Fibroblast of lung (primary cell): Measurements from ENCODE around the gene OSBP2. TPM values are rescaled to one million over a fixed set of nuclear protein-coding genes. Genes with fewer than 3 reads are reported as not detected.

ENCODE experiments used
- DNase-seq, 2 donors: peaks; one replicate each; pipeline versions ENCODE4 v3.0.0 to v3.0.0-alpha.2; 2010; ENCODE audit warnings: low read depth in 2 of 2
- H2AFZ ChIP-seq: 2 replicates; pipeline ENCODE4 v1.5.1; 2012; ENCODE audit warnings: low read length, control low read depth, inconsistent platforms
- H3K27ac ChIP-seq: 2 replicates; pipeline ENCODE4 v1.5.1; 2011; ENCODE audit warnings: low read length, control low read depth; ENCODE audit not compliant: insufficient read depth
- H3K27me3 ChIP-seq: 2 replicates; pipeline ENCODE4 v1.5.1; 2011; ENCODE audit warnings: mild to moderate bottlenecking, low read length; ENCODE audit not compliant: control insufficient read depth, insufficient read depth
- H3K36me3 ChIP-seq: 2 replicates; pipeline ENCODE4 v1.5.1; 2011; ENCODE audit warnings: low read length; ENCODE audit not compliant: control insufficient read depth, insufficient read depth
- H3K4me1 ChIP-seq: 2 replicates; pipeline ENCODE4 v1.5.1; 2011; ENCODE audit warnings: low read length; ENCODE audit not compliant: control insufficient read depth, insufficient read depth; ENCODE audit errors: extremely low read depth
- H3K4me2 ChIP-seq: 2 replicates; pipeline ENCODE4 v1.5.1; 2011; ENCODE audit warnings: low read length, control low read depth; ENCODE audit not compliant: insufficient read depth; ENCODE audit errors: extremely low read depth
- H3K4me3 ChIP-seq, 4 experiments: fragments of 200-600 bp in 1 of 4; sonication (generic) in 1 of 4; replicated peaks in 1 of 4; 2 replicates each; pipeline ENCODE4 v1.5.1; 2011 to 2016; ENCODE audit warnings: low read length in 4 of 4, low read depth in 3 of 4, mild to moderate bottlenecking in 3 of 4, control low read depth in 2 of 4, inconsistent platforms in 1 of 4, mixed read lengths in 1 of 4; ENCODE audit not compliant: insufficient read depth in 1 of 4; ENCODE audit errors: control extremely low read depth in 1 of 4
- H3K79me2 ChIP-seq: 2 replicates; pipeline ENCODE4 v1.5.1; 2012; ENCODE audit warnings: mild to moderate bottlenecking, low read length, inconsistent platforms; ENCODE audit not compliant: control insufficient read depth, insufficient read depth
- H3K9ac ChIP-seq: 2 replicates; pipeline ENCODE4 v1.5.1; 2011; ENCODE audit warnings: mild to moderate bottlenecking, low read length, control low read depth; ENCODE audit not compliant: insufficient read depth
- H3K9me3 ChIP-seq: 2 replicates; pipeline ENCODE4 v1.5.1; 2012; ENCODE audit warnings: low read depth, low read length; ENCODE audit not compliant: control insufficient read depth, insufficient read depth
- H4K20me1 ChIP-seq: 2 replicates; pipeline ENCODE4 v1.5.1; 2011; ENCODE audit warnings: low read length; ENCODE audit not compliant: control insufficient read depth, insufficient read depth; ENCODE audit errors: extremely low read depth
- EZH2 ChIP-seq: IDR thresholded peaks from 2 replicates; pipeline ENCODE4 v1.5.1; 2012; ENCODE audit warnings: low read length, control low read depth, mild to moderate bottlenecking; ENCODE audit errors: missing control alignments
- polyA plus RNA-seq, 2 donors: library from polyadenylated mRNA; depleted of rRNA in 1 of 2; stranded (reverse) in 1 of 2; unstranded in 1 of 2; fragments of >200 nt; gene quantifications; 2 replicates each; pipeline ENCODE4 v1.2.1, GENCODE V29; 2011 to 2012; ENCODE audit warnings: missing spikeins in 1 of 2
- total RNA-seq: library from RNA; depleted of rRNA; stranded (reverse); fragments of >200 nt; gene quantifications from 2 replicates; pipeline ENCODE4 v1.2.1, GENCODE V29; 2014
- TF ChIP-seq, protein P1 (sequence below), 2 donors: IDR thresholded peaks in 1 of 2; conservative IDR thresholded peaks in 1 of 2; 1 replicate in 1 of 2; 2 replicates in 1 of 2; pipeline ENCODE4 v1.5.1; 2011 to 2012; ENCODE audit warnings: low read length in 2 of 2, control low read depth in 1 of 2, inconsistent platforms in 1 of 2, low read depth in 1 of 2, mild to moderate bottlenecking in 1 of 2

Gene OSBP2
- total and polyA plus RNA-seq, 2 donors (not counting 1 experiment from before 2014, with no cell fraction given): 0.40 to 3.8 TPM

DNA sequence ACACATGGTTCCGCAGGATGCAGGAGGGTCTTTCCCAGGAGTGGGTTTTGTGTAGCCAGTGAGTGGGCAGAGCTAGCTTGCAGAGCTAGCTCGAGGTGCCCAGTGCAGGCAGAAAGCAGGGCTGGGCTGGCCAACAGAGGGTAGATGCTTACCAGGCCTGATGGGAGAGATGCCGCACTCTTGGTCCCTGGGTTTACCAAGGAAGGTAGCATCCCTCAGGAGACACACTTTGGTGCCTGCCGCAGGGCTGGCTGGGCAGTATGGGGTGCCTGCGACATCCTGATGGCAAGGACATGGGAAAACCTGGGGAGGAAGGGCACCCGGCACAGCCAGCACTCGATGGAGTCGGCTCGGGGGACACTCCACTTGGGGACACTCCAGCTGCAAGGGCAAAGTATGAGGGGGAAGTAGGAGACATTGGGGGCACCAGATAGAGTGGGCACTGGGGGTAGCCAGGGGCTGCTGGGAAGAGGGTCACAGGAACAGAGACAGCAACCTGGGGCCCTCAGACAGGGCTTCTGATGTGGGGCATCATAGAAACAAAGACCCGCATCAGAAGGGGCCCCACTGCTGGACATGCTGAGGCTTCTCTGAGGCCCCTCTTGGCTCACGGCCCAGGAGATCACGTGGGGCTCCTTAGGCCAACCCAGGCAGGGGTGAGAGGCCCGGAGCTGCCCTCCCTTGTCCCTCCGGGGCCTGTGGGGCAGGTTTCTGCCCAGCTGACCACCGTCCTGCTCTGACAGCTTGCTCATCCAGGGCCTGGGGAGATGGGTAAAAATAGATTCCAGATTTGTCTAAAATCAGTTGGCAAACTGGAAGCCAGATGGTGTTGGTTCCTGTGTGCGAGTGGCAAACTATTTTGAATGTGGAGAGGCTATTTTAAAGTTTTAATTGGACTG is 184.1 kb downstream of the OSBP2 start:
- Histone ChIP-seq H2AFZ (no peak overlapping the region), H3K27me3 (no peaks in the 10 kb centered on the region), H3K4me2 (no peak overlapping the region), H3K36me3 (no peaks in the 10 kb centered on the region), H3K79me2 (no peaks in the 10 kb centered on the region), H4K20me1 (no peaks in the 10 kb centered on the region), H3K9ac (no peak overlapping the region), H3K4me1 (no peaks in the 10 kb centered on the region), H3K9me3 (no peaks in the 10 kb centered on the region), H3K4me3 (no peak overlapping the region), H3K27ac (no peak overlapping the region)
- DNase-seq: peak in 1 of 2 donors; percentile 9
- no peak for TF ChIP-seq EZH2
- TF ChIP-seq, protein P1, sequence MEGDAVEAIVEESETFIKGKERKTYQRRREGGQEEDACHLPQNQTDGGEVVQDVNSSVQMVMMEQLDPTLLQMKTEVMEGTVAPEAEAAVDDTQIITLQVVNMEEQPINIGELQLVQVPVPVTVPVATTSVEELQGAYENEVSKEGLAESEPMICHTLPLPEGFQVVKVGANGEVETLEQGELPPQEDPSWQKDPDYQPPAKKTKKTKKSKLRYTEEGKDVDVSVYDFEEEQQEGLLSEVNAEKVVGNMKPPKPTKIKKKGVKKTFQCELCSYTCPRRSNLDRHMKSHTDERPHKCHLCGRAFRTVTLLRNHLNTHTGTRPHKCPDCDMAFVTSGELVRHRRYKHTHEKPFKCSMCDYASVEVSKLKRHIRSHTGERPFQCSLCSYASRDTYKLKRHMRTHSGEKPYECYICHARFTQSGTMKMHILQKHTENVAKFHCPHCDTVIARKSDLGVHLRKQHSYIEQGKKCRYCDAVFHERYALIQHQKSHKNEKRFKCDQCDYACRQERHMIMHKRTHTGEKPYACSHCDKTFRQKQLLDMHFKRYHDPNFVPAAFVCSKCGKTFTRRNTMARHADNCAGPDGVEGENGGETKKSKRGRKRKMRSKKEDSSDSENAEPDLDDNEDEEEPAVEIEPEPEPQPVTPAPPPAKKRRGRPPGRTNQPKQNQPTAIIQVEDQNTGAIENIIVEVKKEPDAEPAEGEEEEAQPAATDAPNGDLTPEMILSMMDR (conservative IDR thresholded peaks at IDR 0.05 in 1 of 2, IDR thresholded peaks at IDR 0.05 in 1 of 2; ENCODE audit: low read depth in 1 of 2, low read length in 2 of 2): no peak

- Histone ChIP-seq H2AFZ (no peak overlapping the region), H3K36me3 (no peaks in the 10 kb centered on the region), H3K27ac (no peak overlapping the region), H3K4me2 (no peak overlapping the region), H4K20me1 (no peaks in the 10 kb centered on the region), H3K9ac (no peak overlapping the region), H3K4me1 (no peaks in the 10 kb centered on the region), H3K9me3 (no peaks in the 10 kb centered on the region), H3K27me3 (no peaks in the 10 kb centered on the region), H3K4me3 (no peak overlapping the region), H3K79me2 (no peaks in the 10 kb centered on the region)
- DNase-seq: no peak
- TF ChIP-seq, protein P1 (conservative IDR thresholded peaks at IDR 0.05 in 1 of 2, IDR thresholded peaks at IDR 0.05 in 1 of 2; ENCODE audit: low read depth in 1 of 2, low read length in 2 of 2): no peak
- no peak for TF ChIP-seq EZH2
Observed at GRCh38 chr22:30879415-30879797, 184.7 kb downstream of the OSBP2 start.

DNA sequence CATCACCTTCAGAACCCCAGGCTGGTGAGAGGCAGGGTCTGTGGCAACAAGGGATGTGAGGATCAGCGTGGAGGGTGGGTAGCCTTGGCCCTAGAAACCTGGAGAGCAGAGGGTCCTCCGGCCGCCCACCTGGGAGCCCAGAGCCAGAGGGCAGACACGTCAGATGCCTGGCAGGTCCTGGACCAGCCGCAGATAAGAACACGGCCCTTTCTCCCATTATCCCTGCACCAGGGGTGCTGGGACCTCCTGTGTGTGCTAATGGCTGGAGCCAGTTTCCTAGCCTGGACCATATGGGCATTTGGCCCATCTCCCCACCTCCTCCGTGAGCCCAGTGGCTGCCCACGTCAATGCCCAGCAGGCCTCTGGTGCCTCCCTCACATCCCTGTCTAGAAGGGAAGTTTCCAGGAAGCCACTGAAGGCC is 185.5 kb downstream of the OSBP2 start:
- Histone ChIP-seq H4K20me1 (no peaks in the 10 kb centered on the region), H3K9ac (no peak overlapping the region), H3K36me3 (no peaks in the 10 kb centered on the region), H3K27me3 (no peaks in the 10 kb centered on the region), H3K9me3 (no peaks in the 10 kb centered on the region), H3K79me2 (no peaks in the 10 kb centered on the region), H3K27ac (no peak overlapping the region), H2AFZ (no peak overlapping the region), H3K4me2 (no peak overlapping the region), H3K4me1 (no peaks in the 10 kb centered on the region), H3K4me3 (no peak overlapping the region)
- no peak for TF ChIP-seq EZH2
- TF ChIP-seq, protein P1 (conservative IDR thresholded peaks at IDR 0.05 in 1 of 2, IDR thresholded peaks at IDR 0.05 in 1 of 2; ENCODE audit: low read depth in 1 of 2, low read length in 2 of 2): no peak
- DNase-seq: no peak
